HG02678 (cell line): Measurements from ENCODE around the gene EBF3.

ENCODE experiments used
- ATAC-seq: cut with Tn5 transposase; IDR thresholded peaks from one replicate; pipeline ENCODE4 v1.9.1; 2021; ENCODE audit warnings: mild to moderate bottlenecking, moderate library complexity; ENCODE audit not compliant: unreplicated experiment

Gene EBF3

DNA sequence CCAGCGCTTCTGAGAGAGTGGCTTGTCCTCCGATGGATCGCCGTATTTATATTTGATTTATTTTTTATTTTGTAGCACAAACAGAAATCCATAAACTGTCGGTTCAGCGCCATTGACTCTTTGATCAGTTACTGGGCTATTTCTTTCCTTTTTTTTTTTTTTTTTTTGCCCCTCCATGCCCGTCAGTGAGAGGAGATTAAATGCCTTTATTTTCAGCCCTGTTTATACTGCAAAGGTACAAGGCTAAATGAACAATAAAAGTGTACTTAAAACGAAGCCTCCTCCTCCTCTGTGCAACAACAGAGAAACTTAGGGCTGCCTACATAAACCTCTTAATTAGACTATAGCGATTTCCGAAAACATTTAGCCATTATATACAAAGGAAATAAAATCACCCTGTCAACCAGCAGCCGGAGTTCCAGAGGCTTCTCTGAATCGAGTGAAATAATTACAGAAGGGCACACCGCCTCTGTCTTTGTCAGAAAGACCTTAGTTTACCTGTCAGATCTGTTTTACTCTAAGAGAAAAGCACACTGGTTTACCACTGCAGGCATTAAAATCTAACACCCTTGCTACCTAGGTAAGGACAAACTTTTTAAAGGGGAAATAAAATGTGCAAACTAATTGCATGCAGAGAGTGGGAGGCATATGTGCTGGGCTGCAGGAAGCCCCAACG is 3.5 kb downstream of the EBF3 start:
- no peak for ATAC-seq

DNA sequence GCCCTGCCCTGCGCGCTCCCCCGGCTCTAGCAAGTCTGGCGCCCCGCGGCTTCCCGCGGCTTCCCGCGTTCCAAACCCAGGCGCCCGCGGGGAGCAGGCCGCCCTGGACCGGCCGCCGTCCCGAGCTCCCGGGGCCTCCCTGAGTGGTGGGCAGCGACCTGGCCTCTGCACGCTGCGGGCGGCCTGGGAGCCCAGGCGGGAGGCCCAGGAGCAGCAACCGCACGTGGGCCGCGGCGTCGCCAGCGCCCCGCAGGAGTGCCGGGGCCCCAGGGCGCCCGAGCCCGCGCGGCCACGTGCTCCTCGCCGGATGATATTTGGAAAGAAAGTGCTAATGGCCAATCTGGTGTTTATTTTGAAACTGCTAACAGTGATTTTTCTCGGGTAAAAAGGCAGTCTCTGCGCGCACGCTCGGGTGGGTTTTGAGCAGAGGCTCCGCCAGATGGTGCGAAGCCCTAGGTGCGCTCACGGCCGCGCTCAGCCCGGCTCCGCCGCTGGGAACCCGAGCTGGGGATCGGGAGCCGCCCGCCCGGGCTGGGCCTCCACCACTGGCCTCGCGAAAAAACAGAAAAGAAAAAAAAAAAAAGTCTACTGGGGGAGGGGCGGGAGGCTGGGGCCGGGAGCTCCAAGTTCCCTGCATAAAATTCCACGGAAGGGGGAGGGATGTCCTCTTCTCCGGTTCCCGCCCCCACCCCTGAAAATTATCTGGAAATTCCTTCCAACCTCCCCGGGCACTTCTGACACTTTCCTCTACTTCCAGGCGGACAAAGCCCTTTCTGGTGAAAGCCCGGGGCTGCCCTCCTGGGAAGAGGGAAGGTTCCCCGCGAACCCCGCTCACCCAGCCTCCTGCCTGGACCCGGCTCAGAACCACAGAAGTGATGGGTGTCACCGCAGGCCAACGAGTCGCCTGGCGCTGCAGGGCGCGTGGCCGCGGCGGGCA is 4.3 kb downstream of the EBF3 start:
- ATAC-seq: no peak

DNA sequence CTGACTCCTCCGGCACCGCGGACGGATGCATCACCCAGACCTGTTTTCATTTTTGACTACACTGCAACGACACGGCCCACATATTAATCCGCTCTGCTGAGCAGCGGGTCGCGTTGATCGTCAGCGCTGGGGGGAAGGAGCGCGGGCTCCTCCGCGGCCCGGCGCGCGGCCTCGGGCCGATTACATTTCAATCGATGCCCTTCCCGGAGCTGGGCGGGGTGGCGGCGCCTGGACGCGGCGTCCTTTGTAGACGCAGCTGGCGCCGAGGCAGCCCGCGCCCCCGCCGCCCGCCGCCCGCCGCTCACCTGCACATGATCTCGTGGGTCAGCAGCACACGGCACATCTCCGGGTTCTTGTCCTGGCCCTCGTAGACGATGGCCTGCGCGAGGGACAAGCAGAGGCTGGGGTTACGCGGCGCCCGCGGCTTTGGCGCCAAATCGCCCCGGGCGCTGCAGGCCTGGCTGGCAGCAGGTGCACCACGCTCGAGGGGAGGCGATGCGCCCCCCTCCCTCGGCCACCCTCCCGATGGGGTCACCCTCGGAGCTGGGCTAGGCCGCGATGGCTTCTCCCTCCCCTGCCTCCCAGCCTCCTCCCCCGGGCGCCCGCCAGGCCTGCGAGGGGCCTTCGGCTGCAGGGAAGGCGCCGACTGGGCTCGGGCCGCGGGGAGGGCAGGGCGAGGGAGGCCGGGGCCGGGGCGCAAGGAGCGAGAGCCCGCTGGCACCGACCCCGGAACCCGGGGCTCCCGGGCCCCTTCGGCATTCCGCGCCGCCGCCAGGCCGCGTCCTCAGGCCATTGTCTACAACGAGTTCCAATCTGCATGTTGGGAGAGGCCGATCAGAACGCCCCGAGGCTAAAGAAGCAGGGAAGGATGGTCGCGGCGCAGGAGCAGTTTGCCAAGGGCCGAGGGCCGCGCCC is 5.2 kb downstream of the EBF3 start:
- no peak for ATAC-seq

DNA sequence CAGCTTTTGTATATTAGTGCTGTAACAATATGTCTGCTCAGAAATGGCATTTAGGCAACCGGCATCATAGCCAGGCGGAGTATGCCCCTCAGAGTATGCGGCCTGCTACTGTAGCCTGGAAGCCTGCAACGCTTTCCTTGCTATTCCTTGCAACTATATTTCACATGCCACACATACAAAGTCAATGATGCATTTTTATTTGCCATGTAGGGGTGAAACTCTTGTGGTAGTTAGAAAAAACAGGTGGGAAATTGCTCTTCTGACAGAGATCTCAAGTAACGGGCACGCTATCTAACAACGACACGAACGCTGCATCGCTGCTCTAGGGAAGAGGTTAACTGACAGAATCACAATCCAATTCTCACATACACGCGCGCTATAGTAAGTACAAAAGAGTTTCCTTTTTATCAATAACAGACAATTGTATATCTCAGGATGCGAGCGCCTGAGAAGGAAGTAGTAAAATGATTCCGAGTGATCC is 5.9 kb downstream of the EBF3 start:
- no peak for ATAC-seq

DNA sequence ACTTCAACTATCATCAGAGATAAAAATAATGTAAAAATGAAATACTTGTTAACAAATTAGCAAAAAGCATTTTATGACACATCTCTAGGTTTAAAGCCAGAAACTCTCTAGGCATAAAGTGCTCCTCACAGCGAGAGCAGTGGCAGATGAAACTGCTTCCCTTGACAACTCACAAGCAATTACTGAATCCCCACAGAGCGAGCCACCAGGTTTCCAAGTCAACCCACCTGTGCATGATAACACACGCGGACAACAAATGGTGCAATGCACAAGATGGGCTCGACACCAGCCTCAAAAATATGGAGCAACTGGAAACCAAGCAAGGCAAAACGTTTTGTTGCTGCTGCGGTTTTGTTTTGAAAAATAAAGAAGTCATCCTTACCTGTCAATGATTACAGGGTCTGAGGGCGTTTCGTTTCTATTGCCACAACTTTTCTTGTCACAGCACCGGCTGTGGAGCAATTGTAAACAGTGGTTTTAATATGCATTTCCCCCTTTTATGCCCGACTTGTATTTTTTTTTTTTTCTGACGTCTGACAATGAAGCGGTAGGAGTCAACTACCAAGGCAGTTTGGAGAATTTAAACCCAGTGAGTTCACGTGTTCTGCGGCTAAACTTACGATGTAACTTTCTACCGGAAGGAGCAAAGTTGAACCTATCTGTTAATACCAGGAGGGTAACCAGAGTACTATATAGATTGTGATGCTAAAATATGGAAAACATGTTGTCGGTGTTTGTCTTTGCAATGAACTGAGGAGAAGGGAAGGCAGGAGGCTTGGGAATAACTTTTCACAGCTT is 7.0 kb downstream of the EBF3 start:
- no peak for ATAC-seq

DNA sequence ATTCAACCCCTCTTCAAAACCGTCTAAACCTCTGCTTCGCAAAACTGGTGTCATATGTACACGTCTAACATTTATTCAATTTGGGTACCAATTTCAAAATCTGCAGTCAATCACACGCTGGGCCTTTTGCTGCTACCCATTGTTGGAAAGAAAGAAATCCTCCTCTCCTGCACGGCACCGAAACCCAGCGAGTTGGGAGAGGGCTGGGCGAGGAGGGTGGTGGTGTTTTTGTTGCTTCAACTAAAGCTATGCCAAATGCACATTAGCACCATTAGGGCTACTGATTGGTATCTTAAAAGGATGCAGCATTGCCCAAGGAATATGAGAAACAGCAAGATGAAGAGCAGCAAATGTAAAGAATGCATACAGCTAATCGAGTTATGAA is 7.8 kb downstream of the EBF3 start:
- ATAC-seq: no peak

DNA sequence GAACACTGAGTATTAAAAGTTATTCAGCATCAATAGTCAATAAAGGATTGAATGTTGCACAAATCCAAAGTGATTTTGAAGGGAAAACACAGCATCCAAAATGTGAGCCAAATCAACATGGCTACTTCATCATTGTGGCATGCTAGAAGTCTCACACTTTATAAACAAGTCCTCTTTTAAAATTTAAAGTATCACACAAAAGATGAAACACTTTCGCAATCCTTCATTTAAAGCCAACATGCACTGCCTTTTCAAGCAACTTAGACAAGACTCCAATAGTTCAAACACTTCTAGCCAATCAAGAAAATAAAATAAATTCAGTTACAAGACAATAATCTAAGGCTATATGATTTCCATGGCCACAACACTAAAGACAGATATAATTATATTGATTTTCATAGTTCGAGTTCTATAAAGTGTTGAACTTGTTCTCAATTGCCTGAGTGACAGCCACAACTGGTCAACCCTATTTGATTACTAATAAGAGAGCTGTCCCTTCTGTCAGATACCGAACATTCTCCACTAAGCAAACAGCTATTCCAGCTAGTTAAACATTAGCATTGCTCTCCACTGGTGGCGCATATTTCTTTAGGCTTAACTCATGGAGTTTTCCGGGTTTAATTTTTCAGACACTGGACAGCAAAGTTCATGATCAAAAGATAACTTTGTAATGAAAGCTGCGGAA is 8.3 kb downstream of the EBF3 start:
- ATAC-seq: no peak

DNA sequence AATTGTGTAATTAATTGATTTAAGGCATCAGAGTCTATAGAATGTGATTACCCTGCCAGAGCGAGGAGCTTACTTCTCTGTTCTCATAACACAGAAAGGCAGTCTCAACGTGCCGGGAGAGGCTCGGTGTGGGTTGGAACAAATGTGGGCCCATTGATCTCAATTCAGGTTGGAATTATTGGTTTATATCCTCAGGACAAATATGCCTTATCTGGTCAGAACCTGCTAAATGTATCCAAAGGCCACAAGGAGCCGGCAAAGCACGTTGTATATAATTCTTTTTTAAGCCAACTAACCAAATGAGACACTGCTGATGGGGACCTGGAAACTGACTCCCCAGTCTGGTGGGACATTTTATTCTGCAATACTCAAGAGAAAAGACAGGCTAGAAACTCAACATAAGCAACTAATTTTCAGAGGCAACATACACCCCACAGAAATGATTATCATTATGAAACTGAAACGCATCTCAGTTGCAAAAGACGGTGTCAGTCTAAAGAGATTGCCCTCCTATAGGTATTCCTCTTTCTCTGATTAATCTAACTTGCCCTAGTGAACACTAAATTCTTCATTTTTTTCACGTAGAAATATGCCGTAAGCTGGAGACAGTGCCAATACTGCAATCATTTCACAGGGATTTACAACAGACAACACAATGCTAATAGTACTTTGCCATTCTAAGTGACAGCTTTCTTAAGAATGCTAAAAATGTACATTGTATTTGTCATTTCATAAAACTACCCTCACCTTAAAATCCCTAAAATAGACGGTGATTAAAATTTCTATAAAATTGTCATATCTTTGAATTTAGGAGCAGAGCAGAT is 9.4 kb downstream of the EBF3 start:
- no peak for ATAC-seq

DNA sequence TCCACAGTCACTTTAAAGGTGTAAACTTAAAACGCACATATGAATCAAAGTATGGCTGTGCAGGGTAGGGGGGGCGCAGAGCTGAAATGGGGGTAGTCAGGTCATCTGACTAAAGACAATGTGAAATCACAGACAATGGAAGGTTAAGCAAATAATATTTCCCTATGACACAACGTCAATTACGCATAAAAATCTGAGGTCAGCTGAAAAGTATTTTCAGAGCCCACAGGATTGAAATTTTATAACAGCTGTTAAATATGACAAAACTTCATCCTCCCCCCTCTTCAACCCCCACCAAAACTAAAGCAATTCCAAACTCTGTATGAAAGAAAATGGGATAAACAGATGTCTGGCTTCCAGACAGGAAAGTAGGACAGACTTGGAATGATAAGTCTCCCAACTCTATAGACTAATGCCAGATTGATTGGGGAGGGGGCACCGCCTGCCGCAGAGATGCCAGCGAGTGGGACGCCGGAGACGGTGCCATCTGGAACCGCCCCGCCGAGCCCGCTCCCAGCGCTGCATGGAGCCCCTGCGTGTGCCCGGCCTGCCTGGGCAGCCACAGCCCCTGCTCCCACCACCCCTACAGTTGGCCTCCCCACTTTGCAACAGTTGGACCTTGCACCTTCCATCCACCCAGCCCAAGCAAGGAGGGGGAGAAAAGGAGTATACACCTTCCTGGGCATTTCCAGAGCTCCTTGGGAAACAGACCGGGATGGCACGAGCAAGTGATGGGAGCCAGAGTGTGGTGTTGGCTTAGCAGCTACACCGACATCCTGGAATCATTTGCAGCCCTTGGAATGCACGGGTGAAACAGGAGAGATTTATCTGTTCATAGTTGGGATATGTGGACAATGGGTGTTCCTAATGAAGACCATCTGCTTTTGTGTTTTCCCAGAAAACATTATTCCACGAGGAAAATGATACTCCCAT is 10.7 kb downstream of the EBF3 start:
- ATAC-seq: no peak

DNA sequence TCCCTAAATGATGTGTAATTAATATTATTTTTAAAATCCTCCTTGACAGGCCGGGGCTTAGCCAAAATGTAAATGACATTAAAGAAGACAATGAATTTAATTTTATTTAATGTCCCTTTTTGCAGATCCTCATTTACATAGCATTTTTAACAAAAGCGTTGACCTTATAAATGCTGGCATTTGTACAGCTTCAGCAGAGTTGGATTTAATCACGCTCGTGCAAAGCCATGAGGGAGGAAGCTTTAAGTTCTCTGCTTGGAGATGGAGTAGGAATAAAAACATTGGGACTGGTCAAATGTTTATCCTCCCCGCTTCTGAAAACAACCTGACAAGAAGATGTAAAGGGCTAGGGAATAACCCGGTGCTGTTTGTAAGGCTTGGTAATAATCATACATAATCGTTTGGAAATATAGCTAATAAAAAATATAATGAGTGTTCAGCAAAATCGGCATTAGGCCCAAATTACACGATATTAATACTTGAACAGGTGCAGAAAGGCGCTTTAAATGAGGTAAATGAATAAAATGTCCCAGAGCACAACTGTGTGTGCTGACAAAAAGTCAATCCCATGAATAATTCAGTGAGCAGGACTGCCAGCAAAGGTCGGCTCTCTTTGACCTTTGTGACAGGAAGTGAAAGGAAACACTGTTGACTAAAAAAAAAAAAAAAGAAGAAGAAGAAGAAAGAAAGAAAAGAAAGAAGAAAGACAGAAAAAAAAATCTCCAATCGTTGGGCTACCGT is 11.5 kb downstream of the EBF3 start:
- ATAC-seq: no peak

DNA sequence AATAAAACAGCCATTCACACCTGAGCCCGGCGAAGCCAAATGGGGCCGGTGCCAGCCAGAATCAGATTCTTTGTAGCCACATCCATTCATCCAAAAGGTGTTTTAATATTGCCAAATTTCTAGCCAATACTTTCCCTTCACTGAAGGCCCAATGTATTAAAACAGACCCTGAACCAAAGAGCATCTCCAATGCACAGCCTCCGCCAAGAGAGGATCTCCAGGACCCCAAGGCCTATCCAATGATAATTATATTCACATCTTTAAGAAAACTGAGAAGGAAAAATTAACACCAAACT is 12.2 kb downstream of the EBF3 start:
- ATAC-seq: no peak

DNA sequence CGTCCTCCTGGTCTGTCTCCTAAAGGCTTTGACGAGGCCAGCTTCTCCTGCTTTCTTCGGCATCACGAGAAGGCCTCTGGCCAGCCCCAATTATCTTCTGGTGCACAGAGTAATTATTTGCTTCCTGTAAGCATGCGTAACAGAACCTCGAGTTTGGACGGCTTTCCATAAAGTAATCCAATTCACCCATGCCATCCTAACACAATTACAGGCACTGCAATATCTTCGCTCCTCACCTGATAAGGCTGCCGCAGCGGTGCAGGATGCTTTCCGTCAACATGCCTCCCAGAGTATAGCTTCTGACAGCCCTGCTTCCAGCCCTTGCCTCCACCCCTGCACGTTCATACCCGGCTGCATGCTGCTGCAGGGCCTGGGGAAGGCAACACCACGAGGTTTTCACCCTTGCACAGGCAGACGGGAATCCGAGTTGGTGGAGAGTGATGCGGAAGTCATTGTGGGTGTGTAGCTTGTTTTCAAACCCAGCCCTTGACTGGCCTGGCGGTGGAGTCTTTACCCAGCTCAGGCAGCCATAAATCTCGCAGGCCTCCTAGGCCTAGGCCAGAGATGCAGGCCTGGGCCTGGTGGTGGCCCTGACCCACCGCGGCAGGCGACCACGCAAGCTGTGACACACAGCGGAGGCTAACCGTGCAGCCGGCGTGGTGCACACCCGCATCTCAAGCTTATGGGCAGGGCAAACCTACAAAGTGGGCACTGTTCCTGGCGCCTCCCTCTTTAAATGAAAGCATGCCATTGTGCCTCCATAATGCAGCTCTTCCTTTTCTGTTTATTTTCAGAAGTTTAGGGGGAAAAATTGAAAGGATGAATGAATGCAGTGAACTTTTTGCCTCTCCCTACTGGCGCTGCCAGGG is 12.7 kb downstream of the EBF3 start:
- ATAC-seq: no peak

DNA sequence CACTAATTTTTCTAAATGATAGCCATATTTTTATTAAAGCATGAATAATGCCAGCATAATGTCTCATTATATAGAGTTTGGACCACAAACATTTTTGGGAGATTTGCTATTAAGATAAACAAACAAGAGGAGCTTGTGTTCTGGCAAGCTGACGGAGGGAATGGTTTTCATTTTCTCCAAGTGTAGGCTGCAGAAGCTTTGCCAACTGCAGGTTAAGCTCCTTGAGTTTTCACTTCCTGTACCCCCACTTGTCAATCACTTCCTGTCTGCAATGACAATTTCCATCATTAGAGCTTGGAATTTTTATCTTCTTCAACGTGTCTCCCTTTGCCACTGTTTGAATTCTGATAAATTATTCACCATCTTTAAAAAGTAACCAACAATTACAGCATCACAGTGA is 13.4 kb downstream of the EBF3 start:
- ATAC-seq: no peak

DNA sequence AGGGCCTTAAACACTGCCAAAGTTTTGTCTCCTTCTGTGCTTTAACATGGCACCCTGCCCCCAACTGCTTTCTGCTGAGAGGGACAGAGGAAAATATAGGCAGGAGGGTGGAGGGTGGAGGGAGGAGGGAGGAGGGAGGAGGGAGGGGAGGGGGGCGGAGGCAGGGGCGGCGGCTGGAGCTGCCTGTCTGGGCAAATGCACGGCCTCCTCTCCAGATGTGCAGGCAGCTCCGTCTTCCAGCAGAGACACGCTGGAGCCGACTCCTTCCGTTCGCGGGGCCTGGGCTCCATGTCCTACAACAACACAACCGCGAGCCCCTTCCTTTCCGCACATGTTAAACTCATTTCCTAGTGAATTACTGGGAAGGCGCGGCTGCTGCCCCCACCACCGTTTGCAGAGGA is 14.2 kb downstream of the EBF3 start:
- no peak for ATAC-seq

DNA sequence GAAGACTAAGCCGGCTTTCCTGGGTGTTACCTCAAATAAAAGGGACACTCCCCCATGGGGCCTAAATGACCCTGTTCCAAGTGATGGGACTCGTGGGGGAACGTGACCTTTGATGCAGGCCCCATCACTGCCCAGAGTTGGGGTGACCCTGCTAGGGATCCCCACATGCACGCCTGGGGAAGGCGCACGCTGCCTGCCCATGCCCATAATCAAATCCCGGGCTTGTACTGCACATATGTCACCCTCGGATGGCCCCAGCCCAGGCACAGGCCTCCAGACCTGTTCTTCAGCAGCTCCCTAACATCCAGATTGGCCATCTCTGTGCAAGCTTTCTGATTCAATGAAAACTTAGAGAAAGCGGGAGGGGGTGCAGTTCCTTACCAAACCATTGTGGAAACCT is 14.7 kb downstream of the EBF3 start:
- ATAC-seq: no peak

DNA sequence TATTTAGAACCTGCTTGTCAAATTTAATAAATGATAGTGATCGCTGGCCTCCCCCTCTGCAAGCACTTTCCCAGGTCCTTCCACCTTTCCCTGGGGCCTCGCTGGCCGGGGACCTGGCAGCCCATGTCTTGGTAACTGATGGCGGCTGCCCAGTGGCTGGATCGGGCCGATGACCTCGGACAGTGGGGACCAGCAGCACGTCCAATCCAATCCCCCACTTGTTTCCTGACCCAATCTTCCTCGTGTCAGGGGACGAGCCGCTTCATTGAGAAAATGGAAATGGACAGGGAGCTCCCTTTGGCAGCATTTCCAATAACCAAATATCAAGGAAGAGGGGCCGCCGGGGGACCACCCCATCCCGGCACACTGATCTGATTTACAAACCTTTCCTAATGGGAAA is 17.2 kb downstream of the EBF3 start:
- no peak for ATAC-seq
